ENCODE measurements around the gene TRIM28. TPM values are rescaled to one million over a fixed set of nuclear protein-coding genes. Genes with fewer than 3 reads are reported as not detected.

Gene TRIM28
- total RNA-seq, 1 donor = 295 TPM

DNA sequence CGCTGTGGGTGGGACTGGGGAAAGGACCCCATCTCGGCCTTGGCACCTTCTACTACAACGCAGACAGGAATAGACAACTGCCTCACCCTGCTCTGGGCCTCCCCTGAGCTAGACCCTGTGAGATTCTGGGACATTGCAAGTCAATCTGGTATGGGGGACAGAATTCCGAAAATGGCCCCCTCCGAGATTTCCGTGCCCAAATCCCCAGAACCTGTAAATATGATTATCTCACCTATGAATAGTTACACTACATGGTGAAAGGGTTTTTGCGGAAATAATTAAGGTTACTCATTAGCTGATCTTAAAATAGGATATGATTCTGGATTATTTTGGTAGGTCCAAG is 23.6 kb upstream of the TRIM28 start:
- TF ChIP-seq, protein P1, sequence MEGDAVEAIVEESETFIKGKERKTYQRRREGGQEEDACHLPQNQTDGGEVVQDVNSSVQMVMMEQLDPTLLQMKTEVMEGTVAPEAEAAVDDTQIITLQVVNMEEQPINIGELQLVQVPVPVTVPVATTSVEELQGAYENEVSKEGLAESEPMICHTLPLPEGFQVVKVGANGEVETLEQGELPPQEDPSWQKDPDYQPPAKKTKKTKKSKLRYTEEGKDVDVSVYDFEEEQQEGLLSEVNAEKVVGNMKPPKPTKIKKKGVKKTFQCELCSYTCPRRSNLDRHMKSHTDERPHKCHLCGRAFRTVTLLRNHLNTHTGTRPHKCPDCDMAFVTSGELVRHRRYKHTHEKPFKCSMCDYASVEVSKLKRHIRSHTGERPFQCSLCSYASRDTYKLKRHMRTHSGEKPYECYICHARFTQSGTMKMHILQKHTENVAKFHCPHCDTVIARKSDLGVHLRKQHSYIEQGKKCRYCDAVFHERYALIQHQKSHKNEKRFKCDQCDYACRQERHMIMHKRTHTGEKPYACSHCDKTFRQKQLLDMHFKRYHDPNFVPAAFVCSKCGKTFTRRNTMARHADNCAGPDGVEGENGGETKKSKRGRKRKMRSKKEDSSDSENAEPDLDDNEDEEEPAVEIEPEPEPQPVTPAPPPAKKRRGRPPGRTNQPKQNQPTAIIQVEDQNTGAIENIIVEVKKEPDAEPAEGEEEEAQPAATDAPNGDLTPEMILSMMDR (IDR thresholded peaks at IDR 0.05; ENCODE audit: insufficient read depth, low read depth, low read length) = no peak
- peak overlapping the region; percentile 85 for H3K4me3 ChIP-seq (ENCODE audit: low read depth, low read length)

DNA sequence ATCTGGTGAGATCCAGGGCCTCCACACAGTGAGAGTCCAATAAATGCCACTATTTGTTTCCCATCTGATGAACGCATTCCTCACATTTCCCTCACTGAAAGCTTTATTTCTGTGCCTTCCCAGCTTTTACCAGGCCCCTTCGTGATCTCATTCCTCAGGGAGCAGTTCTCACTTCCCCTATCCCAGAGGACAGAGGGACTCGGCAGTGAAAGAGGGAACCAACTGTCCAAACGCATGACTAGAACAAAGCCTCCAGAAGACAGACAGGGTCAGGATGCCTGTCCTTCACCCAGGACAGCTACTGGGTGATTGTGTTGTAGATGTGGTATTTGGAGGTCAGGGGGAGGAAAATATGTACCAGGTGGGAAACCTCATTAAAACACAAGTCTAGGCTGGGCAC is 22.2 kb upstream of the TRIM28 start:
- H3K4me3 ChIP-seq (ENCODE audit: low read depth, low read length) = no peak overlapping the region
- DNase-seq (ENCODE audit: low read depth) = no peak
- TF ChIP-seq, protein P1 (IDR thresholded peaks at IDR 0.05; ENCODE audit: insufficient read depth, low read depth, low read length) = no peak

More for the DNA sequence above, 23.6 kb upstream of the TRIM28 start:
- no peak for DNase-seq (ENCODE audit: low read depth)

DNA sequence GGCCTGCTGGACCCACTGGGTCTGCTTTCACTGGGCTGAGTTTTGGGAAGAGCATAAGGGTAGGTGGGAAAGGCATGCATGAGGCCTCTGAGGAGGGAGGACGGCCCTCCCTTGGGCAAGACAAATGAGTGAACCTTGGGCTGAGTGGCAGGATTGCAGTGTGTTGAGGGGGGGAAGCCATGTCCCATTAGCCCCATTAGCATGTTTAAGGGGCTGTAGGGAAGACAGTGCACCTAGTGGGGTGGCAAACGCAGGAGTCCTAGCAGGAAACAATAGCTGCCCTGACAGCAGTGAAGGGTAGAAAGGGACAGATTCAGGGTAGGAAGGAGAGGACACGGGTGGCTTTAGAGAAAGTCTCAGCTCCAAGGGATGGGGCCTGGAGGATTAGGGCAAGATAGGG is 21.2 kb upstream of the TRIM28 start:
- H3K4me3 ChIP-seq (ENCODE audit: low read depth, low read length) = no peak overlapping the region
- no peak for DNase-seq (ENCODE audit: low read depth)
- TF ChIP-seq, protein P1 (IDR thresholded peaks at IDR 0.05; ENCODE audit: insufficient read depth, low read depth, low read length) = no peak

DNA sequence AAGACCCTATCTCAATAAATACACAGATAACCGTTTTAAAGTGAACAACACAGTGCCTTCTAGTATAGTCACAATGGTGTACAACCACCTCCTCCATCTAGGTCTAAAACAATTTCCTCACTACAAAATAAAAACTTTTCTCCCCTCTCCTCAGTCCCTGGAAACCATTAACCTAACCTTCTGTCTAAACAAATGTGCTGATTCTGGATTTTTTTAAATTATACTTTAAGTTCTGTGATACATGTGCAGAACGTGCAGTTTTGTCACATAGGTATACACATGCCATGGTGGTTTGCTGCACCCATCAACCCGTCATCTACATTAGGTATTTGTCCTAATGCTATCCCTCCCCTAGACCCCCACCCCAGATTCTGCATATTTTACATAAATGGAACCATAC is 14.5 kb upstream of the TRIM28 start:
- TF ChIP-seq, protein P1 (IDR thresholded peaks at IDR 0.05; ENCODE audit: insufficient read depth, low read depth, low read length) = no peak
- H3K4me3 ChIP-seq (ENCODE audit: low read depth, low read length) = no peak overlapping the region
- DNase-seq (ENCODE audit: low read depth) = no peak

DNA sequence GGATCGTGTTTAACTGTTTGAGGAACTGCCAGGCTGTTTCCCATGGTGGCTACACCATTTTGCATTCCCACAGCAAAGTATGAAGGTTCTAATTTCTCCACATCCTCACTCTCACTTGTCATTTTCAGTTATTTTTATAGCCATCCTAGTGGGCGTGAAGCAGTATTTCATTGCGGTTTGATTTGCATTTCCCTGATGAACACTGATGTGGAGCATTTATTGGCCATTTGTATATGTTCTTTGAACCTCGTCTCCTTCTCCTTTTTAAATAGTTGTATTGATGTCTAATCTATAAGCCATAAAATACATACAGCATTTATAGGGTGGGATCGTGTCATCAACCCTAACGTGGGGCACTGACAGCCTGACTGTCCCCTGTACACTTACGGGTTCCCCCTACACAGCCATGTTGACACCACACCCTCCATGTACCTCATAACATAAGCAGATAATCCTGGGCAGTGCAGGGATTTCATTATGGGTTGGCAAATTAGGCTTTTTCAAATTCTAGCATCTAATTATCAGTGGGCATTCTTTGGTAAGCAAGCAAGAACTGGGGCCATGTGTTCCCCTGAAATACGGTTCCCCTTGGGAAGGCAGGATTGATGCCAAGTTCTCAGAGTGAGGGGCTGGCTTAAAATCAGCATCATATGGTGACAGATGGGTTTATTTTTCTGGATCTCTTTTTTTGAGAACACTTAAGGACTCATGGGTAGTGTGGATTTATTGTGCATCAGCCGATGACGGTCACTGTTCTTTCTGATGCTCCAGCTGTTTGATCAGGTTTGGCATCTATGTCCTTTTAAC is 12.6 kb upstream of the TRIM28 start:
- TF ChIP-seq, protein P1 (IDR thresholded peaks at IDR 0.05; ENCODE audit: insufficient read depth, low read depth, low read length) = no peak
- H3K4me3 ChIP-seq (ENCODE audit: low read depth, low read length) = no peak overlapping the region
- no peak for DNase-seq (ENCODE audit: low read depth)

DNA sequence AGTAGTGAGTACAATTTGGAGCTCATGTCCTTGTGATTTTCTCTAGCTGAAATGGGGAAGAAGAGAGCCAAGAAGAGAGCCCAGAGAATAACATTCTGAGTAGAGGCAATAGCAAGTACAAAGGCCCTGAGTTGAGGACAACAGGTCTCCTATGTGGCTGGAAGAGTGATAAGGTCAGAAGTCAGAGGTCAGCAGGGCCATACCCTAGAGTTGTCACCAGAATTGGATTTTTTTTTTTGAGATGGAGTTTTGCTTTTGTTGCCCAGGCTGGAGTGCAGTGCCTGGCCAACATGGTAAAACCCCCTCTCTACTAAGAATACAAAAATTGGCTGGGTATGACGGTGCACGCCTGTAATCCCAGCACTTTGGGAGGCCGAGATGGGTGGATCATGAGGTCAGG is 8.0 kb upstream of the TRIM28 start:
- no peak for DNase-seq (ENCODE audit: low read depth)
- TF ChIP-seq, protein P1 (IDR thresholded peaks at IDR 0.05; ENCODE audit: insufficient read depth, low read depth, low read length) = no peak
- H3K4me3 ChIP-seq (ENCODE audit: low read depth, low read length) = no peak overlapping the region
